IPS DF 4.7 (cell line): Measurements from ENCODE around the gene CPLANE2.
"Not testable (repeated sequence)": the region's sequence is repeated elsewhere in the genome, so short reads cannot be mapped to it uniquely, and the experiment has no call there.

ENCODE experiments used
- DNase-seq: peaks from one replicate; pipeline ENCODE4 v3.0.0-alpha.2; 2013; ENCODE audit warnings: low spot score; ENCODE audit errors: extremely low read depth

Gene CPLANE2

DNA sequence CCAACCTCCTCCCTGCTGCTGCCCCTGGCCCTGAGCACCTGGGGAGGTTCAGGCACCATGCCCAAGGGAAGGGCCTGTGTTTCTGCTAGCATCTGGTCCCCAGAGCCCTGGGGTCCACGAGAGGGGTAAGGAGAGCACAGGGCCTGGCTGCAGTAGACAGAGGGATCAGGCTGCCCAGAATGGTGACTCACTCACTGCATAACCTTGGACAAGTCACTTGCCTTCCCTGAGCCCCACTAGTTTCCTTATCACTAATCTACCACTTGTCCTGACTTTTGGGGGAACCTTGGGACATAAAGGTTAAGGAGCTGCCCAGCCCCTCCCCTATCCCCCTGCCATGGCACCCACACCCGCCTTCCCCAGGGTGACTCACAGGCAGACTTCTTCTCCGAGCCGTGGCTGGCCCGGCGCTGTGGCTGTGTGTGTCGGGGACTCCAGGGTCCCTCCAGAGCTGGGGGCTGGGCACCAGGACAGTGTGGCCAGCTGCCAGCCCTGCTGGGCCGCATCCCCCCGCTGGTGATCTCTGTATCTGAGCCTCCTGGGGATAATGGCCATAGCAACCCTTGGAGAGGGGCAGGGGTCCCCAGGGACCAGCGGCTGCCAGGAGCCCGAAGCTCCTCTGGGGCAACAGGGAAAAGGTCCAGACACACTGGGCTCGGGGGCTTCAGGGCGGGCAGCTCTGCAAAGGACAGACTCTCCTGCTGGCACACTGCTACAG is 28.6 kb downstream of the CPLANE2 start:
- DNase-seq, result no peak

DNA sequence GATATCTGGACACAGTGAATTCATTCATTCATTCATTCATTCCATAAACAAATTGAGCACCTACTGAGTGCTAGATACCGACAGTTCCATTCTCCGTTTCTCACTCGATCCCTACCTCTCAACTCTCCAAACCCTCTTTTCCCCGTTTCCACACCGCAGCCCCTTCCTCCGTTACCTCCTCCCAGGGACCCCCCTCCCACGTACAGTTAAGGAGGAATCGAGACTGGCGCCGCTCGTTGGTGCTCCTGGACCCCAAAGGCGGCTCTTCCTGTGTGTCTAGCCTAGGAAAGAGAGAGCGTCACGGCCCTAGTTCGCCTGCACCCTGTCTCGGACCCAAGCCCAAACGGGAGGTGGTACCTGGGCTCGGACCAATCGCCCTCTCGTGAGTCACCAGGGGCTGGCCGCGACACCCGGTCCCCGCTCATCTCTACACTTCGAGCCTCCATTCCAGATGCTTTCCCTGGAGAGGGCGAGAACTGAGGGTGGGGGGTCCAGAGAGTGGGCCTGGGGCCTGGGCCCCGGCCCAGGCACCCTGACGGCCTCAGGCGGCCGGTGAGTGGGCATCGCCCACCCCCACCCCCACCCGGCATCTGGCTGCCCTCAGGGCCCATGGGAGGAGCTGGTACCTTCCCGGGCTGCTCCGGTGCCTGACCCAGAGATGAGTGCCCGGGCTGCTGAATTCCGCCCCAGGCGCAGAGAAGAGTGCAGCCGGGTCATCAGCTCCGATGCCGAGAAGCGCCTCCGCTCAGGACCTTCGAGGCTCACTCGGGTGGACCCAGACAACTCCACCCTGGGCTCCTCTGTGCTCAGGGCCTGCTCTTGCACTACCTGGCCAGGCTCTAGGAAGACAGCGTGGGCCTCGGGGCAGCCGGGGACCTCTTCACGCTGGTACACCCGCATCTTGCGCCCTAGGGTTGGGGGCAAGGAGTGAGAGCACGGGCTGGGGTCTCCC is 29.4 kb downstream of the CPLANE2 start:
- no peak for DNase-seq

DNA sequence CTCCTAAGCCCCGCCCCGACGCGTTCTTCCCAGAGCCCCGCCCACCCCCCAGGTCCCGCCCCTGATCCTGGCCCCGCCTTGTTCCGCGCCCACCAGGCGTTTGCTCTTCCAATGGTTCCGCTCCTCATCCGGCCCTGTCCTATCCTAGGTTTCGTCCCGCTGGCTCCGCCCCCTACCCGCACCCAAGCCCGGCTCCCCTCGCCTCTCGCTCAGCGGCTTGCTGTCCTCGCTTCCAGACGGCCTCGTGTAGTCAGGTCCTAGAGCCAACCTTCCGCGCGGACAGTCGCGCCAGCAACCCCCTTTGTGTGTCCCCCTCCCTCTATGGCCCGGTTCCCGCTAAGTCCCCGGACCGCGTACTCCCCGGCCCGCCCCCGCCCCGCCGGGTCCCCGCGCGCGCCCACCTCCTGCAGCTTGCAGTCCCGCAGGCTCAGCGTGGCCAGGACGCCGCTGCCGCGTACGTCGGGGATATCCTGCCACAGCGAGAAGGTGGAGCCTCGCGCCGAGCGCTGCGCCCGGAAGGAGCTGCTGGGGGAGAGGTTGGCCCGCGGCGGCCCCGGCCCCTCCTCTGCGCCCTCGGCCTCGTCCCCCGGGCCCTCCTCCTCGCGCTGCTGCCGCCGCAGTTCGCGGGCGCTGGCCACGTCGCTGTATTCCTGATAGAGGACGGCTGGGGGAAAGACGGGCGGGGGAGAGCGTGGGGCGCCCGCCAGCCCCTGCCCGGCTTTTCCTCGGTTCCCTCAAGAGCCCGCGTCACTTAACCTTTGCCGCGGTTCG is 30.3 kb downstream of the CPLANE2 start:
- DNase-seq, result no peak

- no peak for DNase-seq
These were observed 31.0 kb downstream of the CPLANE2 start for GRCh38 chr1:16205891-16206546.

DNA sequence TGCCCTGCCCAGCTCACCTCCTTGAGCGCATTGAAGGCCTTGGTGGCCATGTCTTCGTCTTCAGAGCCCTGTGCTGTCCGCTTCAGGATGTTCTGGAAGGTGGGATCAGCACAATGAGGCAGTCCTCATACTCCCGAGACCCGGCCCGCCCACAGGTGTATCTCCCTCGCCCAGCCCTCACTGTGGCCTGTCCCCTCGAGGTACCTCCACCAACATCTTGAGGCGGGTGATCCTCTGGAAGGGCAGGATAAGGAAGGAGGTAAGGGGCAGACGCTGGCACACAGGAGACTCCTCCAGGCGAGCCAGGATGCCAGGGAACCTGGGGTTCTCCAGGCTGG is 31.7 kb downstream of the CPLANE2 start:
- no peak for DNase-seq

DNA sequence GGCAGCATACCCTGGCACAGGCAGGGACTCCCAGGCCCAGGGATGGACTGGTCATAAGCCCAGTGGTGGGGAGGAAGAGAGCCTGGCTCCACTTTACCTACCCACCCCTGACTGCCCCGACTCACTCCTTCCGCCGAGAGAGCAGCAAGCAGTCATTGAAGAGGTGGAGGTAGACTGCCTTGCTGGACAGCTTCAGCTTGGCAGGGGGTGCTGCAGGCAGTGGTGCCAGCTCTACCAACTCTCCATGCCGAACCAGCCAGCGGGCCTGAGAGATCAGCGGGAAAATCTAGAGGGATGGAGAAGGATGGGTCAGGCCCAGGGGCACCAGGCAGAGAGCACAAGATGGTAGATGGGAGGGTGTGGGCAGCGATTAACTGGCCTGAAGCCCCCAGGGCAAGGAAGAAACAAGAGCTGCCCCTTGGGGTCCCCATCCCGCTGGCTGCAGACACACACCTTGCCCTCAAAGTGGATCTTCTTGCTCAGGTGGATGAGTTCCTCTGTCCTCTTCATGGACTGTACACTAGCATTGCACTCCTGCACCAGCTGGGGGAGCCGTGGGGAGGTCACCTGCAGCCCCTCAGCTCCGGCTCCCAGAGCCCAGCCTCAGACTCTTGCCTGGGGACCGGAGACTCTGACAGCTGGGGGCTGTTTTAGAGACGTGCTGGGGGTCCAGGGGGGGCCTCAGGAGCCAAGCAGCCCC is 32.2 kb downstream of the CPLANE2 start:
- DNase-seq, result no peak

- DNase-seq, result no peak
These were observed 32.8 kb downstream of the CPLANE2 start for GRCh38 chr1:16204216-16204615.

DNA sequence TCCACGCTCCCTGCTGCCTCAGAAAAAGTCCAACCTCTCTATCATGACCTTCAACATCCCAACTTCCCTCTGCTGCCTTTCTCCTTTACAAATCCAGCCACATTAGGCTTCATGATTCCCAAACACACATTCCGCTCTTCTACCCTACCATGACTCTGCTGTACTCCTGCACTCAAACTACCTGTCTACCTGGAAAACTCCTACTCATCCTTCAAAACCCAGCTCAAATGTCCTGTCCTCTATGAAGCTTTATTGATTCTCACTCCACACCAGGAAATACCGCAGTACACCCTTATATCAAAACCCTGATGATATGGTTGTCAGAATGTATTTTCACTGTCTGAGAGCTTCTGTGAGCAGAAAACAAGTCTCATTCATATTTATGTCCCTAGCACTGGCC is 33.4 kb downstream of the CPLANE2 start:
- DNase-seq, result no peak

- no peak for DNase-seq
These were observed 34.4 kb downstream of the CPLANE2 start for GRCh38 chr1:16202281-16203210.

DNA sequence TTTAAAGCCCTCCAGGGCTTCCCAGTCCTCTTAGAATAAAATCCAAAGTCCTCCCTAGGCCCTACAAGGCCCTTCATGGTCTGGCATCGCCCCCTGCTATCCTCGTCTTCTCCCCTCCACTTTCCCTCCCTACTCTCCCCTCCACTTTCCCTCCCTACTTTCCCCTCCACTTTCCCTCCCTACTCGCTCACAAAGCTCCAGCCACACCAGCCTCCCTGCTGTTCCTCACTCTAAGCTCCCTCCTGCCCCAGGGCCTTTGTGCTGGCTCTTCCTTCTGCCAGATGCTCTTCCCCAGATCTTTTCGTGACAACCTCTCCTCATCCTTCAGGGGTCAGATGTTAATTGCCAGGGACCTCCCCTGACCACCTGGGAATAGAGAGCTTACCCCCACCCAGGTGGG is 37.3 kb downstream of the CPLANE2 start:
- DNase-seq, result no peak

- DNase-seq, result no peak
These were observed 37.9 kb downstream of the CPLANE2 start for GRCh38 chr1:16199157-16199501.

GRCh38 chr1:16198444-16199156 is 38.4 kb downstream of the CPLANE2 start:
- no peak for DNase-seq

- DNase-seq, result no peak
These were observed 40.1 kb downstream of the CPLANE2 start for GRCh38 chr1:16196874-16197273.

DNA sequence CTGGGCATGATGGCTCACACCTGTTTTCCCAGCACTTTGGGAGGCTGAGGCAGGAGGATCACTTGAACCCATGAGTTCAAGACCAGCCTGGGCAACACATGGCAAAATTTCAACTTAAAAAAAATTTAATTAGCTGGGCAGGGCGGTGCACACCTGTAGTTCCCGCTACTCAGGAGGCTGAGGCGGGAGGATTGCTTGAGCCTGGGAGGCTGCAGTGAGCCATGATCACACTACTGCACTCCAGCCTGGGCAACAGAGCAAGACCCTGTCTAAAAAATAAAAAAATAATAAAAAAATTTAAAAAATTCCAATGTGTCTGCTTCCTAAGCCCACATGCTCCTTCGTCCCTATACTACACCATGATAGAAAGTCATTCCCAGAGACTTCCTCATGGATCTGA is 40.8 kb downstream of the CPLANE2 start:
- not testable (repeated sequence) for DNase-seq

DNA sequence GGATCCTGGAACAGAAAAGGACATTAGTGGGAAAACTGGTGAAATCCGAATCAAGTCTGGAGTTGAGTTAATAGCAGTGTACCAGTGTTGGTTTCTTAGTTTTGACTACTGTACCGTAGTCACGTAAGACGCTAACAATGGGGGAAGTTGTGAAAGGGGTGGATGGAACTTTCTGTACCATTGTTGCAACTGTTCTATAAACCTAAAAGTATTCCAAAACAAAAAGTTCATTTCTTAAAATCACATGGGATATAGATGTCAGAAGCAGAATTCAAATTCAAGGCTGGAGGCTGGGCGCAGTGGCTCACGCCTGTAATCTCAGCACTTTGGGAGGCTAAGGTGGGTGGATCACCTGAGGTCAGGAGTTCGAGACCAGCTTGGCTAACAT is 41.5 kb downstream of the CPLANE2 start:
- no peak for DNase-seq

DNA sequence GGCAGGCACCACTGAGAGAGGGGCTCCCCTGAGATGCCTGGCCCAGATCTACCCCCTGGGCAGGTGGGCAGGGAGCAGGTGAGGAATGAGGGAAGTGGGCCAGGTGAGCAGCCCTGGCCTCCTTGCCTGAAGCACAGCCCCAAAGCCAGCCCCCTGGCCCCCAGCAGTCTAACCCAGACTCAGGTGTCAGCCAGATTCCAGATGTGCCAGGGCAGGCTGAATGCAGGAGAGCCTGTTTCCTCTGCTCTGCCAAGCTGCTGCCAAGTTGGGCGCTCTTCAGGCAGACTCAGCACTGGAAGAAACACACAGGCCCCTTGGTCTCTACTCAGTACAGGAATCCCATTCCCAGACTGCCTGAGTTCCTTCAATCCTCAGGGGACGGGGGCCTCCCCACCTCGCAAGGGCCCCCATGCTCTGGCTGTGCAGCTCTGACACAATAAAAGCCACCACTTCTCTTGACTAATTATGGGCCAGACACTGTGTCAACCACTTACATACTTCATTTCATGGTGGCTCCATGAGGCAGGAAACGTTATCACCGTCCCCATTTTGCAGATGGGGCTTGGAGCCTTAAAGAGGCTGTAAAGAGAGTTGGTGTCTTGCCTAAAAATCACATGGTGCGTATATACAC is 45.0 kb downstream of the CPLANE2 start:
- no peak for DNase-seq

DNA sequence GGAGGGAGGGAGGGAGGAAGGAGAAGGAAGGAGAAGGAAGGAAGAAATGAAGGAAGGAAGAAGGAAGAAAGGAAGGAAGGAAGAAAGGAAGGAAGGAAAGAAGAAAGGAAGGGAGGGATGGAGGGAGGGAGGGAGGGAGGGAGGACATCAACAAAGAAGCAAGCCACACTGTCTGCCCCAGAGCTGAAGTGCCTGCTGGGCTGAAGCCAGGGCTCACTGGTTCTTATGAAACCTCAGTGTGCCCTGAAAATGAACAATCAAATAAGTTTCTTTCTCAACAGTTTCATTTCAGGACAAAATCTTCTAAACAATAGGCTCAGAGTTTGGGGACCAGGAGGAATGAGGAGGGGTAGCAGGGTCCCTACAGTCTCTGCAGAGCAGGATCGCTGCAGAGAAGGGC is 45.7 kb downstream of the CPLANE2 start:
- DNase-seq, result no peak

- no peak for DNase-seq
These were observed 46.9 kb downstream of the CPLANE2 start for GRCh38 chr1:16189921-16190621.
